ENCODE data around the gene ROR1.
"Not testable (repeated sequence)": the region's sequence is repeated elsewhere in the genome, so short reads cannot be mapped to it uniquely, and the experiment has no call there.

Gene ROR1

GRCh38 chr1:64072089-64072793, 298.4 kb downstream of the ROR1 start:
- no peak for FAIRE-seq

- FAIRE-seq: no peak
These were observed 299.9 kb downstream of the ROR1 start for GRCh38 chr1:64073705-64074104.

- FAIRE-seq: no peak
These were observed 300.9 kb downstream of the ROR1 start for GRCh38 chr1:64074767-64075166.

GRCh38 chr1:64077281-64077940, 303.6 kb downstream of the ROR1 start:
- FAIRE-seq: no peak

- FAIRE-seq: no peak
These were observed 307.2 kb downstream of the ROR1 start for GRCh38 chr1:64080941-64081562.

GRCh38 chr1:64082459-64082858, 308.6 kb downstream of the ROR1 start:
- no peak for FAIRE-seq

GRCh38 chr1:64084451-64084850, 310.6 kb downstream of the ROR1 start:
- no peak for FAIRE-seq

GRCh38 chr1:64087768-64088167, 314.0 kb downstream of the ROR1 start:
- no peak for FAIRE-seq

GRCh38 chr1:64090436-64090835, 316.6 kb downstream of the ROR1 start:
- no peak for FAIRE-seq

GRCh38 chr1:64092851-64093371, 319.1 kb downstream of the ROR1 start:
- FAIRE-seq: no peak

GRCh38 chr1:64093941-64094340, 320.1 kb downstream of the ROR1 start:
- FAIRE-seq: no peak

- no peak for FAIRE-seq
These were observed 322.0 kb downstream of the ROR1 start for GRCh38 chr1:64095832-64096231.

GRCh38 chr1:64097859-64098258, 324.0 kb downstream of the ROR1 start:
- no peak for FAIRE-seq

GRCh38 chr1:64098436-64098835, 324.6 kb downstream of the ROR1 start:
- FAIRE-seq: no peak

GRCh38 chr1:64098846-64099582, 325.2 kb downstream of the ROR1 start:
- no peak for FAIRE-seq

- FAIRE-seq: no peak
These were observed 327.0 kb downstream of the ROR1 start for GRCh38 chr1:64100791-64101190.

- FAIRE-seq: not testable (repeated sequence)
These were observed 330.8 kb downstream of the ROR1 start for GRCh38 chr1:64104585-64104984.

- FAIRE-seq: no peak
These were observed 333.3 kb downstream of the ROR1 start for GRCh38 chr1:64107118-64107519.

- FAIRE-seq: no peak
These were observed 333.8 kb downstream of the ROR1 start for GRCh38 chr1:64107632-64108031.

- FAIRE-seq: no peak
These were observed 337.3 kb downstream of the ROR1 start for GRCh38 chr1:64110924-64111777.

GRCh38 chr1:64111787-64112186, 338.0 kb downstream of the ROR1 start:
- FAIRE-seq: no peak

- no peak for FAIRE-seq
These were observed 338.5 kb downstream of the ROR1 start for GRCh38 chr1:64112281-64112680.

All from islet of Langerhans (tissue), 1 donor.